SK-N-DZ (cell line): ENCODE data around the gene EIF2D.
A peak's percentile ranks its signal among the peaks of the same experiment; 100 is the strongest.

Experiments used
- DNase-seq: peaks from one replicate; pipeline ENCODE4 v3.0.0-alpha.2; 2015; ENCODE audit warnings: low spot score

The EIF2D gene

GRCh38 chr1:206569556-206569955 lies 42.7 kb downstream of the EIF2D start:
- no peak for DNase-seq

- DNase-seq = no peak
Observed at GRCh38 chr1:206568779-206569352, 43.4 kb downstream of the EIF2D start.

GRCh38 chr1:206568256-206568655 lies 44.0 kb downstream of the EIF2D start:
- no peak for DNase-seq

DNA sequence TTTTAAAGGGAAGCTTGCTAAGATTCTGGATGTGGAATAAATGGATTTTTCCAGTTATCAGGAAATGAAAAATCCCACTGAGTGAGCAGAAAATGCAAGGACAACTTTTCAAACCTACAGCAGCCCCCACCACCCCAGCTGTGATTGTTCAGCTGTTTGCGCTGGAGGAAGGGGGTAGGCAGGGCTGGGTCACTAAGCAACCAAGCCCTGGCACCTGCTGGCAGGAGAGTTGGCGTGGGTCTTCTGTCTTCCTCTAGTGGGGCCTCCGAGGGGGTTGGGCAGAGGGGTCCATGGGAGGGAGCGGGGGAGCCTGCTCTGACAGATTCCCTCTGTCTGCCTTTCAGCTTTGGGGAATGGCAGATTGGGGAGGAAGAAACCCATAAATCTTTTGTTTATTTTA lies 45.3 kb downstream of the EIF2D start:
- DNase-seq = no peak

GRCh38 chr1:206565995-206566394 lies 46.3 kb downstream of the EIF2D start:
- DNase-seq = no peak

DNA sequence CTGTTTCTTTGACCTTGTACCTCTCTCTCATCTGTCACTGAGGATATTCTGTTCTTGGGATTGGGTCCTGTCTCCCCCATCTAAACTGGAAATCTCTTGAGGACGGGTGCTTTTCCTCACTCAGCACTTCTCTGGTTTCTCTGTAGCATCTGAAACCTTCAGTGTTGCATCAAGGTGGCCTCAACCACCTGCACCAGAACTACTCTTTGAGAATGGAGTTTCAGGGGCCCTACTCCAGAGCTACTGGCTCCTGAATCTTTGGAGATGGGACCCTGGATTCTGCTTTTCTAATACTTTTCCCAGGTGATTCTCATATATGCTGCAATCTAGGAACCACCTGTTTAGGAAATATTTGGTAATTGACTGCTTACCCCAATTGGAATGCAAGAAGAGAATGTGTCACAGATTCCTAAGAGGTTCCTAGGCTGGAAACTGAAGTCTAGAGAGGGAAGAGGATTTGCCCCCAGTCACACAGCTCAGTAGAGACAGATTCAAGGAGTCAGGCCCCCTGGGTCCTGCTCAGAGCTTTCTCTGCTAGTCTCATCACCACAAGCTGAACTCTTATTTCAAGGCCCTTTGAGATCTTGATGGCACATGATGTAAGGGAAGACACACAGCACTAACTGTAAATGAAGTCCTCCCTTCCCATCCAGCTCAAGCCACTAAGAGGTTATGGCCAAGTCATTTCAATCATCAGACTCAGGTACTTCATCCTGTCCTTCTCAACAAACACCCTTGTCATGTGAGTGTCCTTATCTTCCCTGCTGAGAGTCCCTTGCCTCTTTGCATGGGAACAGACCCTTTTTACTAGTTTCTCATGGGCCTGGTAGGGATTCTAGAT lies 48.7 kb downstream of the EIF2D start:
- DNase-seq = no peak

DNA sequence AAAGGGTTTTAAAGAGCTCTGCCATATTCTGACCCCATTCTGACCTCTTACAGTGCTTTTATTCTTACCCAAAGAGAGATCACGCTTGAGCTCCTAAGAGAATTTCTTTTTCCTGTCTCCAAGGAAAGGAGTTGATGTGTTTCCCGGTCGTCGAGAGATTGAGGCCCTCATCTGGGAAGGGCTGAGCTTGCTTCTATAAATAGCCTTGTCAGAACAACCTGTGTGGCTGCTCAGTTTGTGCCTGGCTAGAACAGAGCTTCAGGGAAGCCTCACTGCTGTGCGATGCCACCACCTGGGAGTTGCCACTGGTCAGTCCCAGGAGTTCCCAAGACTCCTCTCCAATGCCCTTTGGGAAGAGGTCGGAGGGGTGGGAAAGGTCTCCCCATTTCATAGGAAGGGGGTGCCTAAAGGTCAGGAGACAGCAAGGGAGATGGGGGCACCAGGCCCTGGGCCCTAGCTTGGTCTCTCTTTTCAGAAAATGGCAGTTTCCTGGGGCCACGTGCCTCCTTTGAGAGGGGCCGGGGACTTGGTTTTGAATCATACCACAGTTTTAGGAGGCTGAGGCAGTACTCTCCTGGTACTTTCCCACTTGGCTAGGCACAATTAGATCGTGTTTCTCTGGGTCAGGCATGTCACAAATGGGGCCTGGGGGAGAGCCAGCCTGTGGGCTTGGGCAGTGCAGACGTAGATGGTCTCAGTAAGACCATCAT lies 52.1 kb downstream of the EIF2D start:
- no peak for DNase-seq

DNA sequence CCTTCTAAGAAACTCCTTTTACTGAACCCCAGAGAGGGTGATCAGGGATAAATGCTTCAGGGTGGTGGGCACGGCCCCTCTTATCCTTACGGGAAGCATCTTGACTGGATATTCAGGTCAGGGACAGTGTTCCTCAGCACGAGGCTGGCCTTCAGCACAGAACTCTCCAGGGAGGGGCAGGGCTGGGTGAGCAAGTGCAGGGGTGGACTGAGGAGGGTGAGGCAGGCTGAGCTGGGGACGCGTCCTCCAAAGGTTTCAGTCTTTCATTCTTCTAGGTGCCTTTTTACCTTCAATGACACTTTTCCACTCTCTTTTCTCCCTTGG lies 52.6 kb downstream of the EIF2D start:
- no peak for DNase-seq

- no peak for DNase-seq
Observed at GRCh38 chr1:206558794-206559671, 53.2 kb downstream of the EIF2D start.

DNA sequence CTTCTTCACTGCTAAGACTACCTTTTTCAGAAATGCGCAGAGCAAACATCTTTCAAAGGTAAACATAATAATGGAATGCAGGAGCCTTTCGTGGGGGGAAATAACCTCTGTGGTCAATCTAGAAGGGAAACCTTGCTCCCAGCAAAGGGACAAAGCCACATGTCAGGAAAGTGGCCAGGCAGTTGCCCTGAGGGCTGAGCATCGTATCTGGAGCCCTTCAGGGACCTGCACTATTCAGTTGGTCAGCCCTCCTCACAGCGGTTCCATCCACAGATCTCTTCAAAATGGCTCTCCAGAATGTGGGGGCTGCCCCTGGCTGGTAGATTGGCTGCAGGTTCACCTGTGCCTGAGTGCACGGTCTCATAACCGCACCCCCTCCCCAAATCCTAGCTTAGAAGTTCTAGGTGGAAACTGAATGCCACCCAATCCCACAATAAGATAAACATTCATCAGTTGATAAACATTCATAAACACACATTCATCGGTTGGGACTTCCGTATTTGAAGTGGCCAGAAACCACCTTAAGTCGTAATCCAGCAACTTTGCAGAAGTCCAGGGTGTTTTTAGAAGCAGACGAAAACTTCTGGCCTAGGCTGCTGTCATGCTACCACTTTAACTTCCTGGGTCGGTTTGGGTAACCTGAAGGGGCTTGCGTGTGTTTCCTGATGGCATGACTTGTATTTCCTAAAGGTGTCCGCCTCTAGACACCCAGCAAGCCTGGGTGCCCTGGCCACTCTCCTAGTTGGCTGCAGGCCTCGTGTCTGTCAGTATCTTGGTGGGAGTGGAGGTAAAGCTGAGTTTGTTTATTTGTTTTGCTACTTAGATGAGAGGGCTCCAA lies 54.4 kb downstream of the EIF2D start:
- DNase-seq = no peak

GRCh38 chr1:206556750-206557635 lies 55.3 kb downstream of the EIF2D start:
- peak; percentile 24 for DNase-seq

GRCh38 chr1:206556047-206556749 lies 56.1 kb downstream of the EIF2D start:
- DNase-seq = no peak

DNA sequence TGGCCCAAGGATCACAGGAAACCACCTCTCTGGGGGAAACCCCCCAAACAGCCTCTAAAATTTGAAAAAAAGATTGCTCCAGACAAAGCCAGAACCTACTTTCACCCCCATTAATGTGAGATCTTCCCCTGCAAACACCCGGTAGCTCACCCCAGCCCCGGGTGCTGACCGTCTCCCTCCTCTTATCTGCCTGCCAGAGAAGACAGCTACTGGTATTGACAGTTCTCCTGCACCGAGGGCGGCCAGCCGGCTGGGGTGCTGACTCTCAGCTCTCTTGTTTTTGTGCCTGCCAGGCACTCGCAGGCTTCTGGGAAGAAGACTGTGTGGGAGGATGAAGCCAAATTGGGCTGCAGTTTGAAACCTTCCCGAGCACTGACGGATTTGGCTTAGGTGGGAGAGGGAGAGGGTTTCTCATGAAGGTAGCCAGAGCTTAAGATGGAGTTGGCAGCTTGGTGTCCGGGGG lies 56.8 kb downstream of the EIF2D start:
- DNase-seq = no peak

GRCh38 chr1:206554701-206555472 lies 57.4 kb downstream of the EIF2D start:
- no peak for DNase-seq

DNA sequence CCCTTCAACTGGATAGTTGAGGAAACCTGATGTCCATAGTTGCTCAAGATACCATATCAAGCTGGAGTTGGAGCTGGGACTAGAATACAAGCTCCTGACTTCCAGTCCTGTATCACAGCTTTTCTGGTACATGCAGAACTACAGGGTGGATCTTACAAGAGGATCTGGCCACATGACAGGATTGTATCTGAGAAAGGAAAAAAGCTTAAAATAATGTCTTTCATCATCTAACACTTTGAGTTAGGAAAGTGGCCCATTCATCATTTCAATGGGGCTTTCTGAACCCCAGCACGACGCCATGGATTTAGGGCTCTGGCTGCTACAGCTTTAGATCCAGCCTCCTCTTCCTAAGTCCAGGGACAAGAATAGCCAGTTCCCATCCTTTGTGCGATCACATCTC lies 58.1 kb downstream of the EIF2D start:
- no peak for DNase-seq

DNA sequence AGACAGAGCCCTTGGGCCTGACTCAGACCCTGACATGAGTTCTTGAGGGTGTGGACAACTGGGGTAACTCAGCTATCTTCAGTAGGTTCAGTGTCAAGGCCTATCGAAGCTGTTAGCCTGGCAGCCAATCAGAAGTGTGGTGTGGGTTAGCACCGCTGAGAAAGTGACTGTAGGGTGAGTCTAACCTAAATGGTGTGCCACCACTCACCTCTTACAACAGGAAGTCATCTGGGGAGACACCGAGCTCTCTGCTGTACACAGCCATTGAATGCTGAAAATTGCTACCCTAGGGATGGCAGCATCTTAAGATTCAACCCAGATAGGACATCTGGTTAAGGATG lies 60.3 kb downstream of the EIF2D start:
- no peak for DNase-seq

- DNase-seq = no peak
Observed at GRCh38 chr1:206551296-206551985, 60.8 kb downstream of the EIF2D start.

GRCh38 chr1:206550446-206550845 lies 61.8 kb downstream of the EIF2D start:
- no peak for DNase-seq
